Measurements from ENCODE around the gene DNTT.
"Not testable (repeated sequence)": the region's sequence is repeated elsewhere in the genome, so short reads cannot be mapped to it uniquely, and the experiment has no call there.

GRCh38 chr10:96308854-96309253, 4.6 kb downstream of the DNTT start:
- not testable (repeated sequence) for TF ChIP-seq CTCF, POLR2A (IDR thresholded peaks at IDR 0.05)

Measured in right lobe of liver (tissue), 4 donors.